Measurements from ENCODE around the gene TAS2R46. TPM values are rescaled to one million over a fixed set of nuclear protein-coding genes. Genes with fewer than 3 reads are reported as not detected.
"Not testable (repeated sequence)": the region's sequence is repeated elsewhere in the genome, so short reads cannot be mapped to it uniquely, and the experiment has no call there.

TAS2R46 gene
- not detected for polyA plus RNA-seq

DNA sequence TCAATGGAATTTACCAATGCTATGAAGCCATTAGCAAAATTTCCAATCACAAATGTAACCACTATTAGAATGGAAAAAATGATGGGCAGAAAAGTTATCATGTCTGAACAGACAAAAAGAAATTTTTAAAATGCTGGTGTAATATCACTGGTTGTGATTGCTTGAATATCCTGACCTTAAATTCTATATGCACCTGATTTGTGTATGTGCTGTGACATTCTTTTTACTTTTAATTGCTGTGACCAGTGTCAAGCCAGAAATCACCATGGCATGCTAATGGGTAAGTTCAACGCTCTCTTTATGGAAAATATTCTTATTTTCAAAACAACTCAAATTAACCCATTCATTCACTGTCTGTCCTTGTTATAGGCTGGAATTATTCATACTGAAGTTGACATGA is at the start of gene TAS2R46:
TAS2R46 (minus strand) TSS at position 101 of the 400 bp plus-strand sequence; CDS start at position 101, 0 bp downstream.
- H3K9me3 Mint-ChIP-seq, H3K4me3 Mint-ChIP-seq, H3K36me3 Mint-ChIP-seq, H3K27me3 Mint-ChIP-seq: not testable (repeated sequence)
- Mint-ChIP-seq H3K27ac (peak within 1 kb of the TSS in 1 of 3 donors; percentile 43), H3K4me1 (peaks cover 2 to 13% (median 9%) of the 10 kb centered on the region in 3 donors)

DNA sequence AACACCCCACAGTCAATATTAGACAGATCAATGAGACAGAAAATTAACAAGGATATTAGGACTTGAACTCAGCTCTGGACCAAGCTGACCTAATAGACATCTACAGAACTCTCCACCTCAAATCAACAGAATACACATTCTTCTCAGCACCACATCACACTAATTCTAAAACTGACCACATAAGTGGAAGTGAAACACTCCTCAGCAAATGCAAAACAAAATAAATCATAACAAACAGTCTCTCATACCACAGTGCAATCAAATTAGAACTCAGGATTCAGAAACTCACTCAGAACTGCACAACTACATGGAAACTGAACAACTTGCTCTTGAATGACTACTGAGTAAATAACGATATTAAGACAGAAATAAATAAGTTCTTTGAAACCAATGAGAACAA is 49.1 kb upstream of the TAS2R46 start:
- H3K27me3 Mint-ChIP-seq: not testable (repeated sequence)
- H3K9me3 Mint-ChIP-seq: peaks cover 5 to 22% (median 9%) of the 10 kb centered on the region in 3 donors
- H3K4me1 Mint-ChIP-seq: peaks cover 38 to 58% (median 47%) of the 10 kb centered on the region in 3 donors
- H3K4me3 Mint-ChIP-seq: peak overlapping the region in 1 of 4 donors; percentile 20
- peak overlapping the region in 1 of 3 donors; percentile 8 for H3K27ac Mint-ChIP-seq
- H3K36me3 Mint-ChIP-seq: peaks cover 40% of the 10 kb centered on the region

- H3K27ac Mint-ChIP-seq: peak overlapping the region in 1 of 3 donors; percentile 64
- no peak overlapping the region for H3K4me3 Mint-ChIP-seq
- H3K27me3 Mint-ChIP-seq: no peaks in the 10 kb centered on the region
- peaks cover 35% of the 10 kb centered on the region for H3K36me3 Mint-ChIP-seq
- peaks cover 37 to 43% (median 42%) of the 10 kb centered on the region in 3 donors for H3K4me1 Mint-ChIP-seq
- peaks cover 5 to 21% (median 9%) of the 10 kb centered on the region in 3 donors for H3K9me3 Mint-ChIP-seq
Observed at GRCh38 chr12:11108862-11109261, 46.8 kb upstream of the TAS2R46 start.

- Mint-ChIP-seq H3K27me3 (no peaks in the 10 kb centered on the region), H3K27ac (peak overlapping the region in 1 of 3 donors; percentile 29), H3K4me1 (peaks cover 33 to 41% (median 40%) of the 10 kb centered on the region in 3 donors), H3K4me3 (peak overlapping the region in 1 of 4 donors; percentile 41), H3K9me3 (peaks cover 3 to 23% (median 11%) of the 10 kb centered on the region in 3 donors), H3K36me3 (peaks cover 35% of the 10 kb centered on the region)
Observed at GRCh38 chr12:11107719-11108118, 45.6 kb upstream of the TAS2R46 start.

GRCh38 chr12:11106288-11106687 is 44.2 kb upstream of the TAS2R46 start:
- H3K4me1 Mint-ChIP-seq: peaks cover 24 to 30% (median 30%) of the 10 kb centered on the region in 3 donors

DNA sequence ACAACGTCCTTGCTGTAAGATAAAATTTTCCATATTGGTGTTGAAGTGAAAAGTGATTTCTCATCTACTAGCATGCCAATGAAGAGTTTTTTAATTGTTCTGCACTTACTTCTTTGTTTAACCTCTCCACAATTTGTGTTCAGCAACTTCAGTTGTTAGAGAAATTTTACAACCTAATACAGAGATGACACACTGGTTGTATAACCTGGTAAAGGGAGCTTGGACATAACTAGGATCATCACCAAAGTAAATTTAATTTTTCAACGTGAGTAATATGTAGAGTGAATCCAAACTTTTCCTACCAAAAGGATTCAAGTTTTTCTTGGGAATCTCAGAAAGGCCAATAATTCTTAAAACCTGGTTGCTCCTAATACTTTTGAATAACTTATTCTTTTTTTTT is 43.5 kb upstream of the TAS2R46 start:
- Mint-ChIP-seq H3K9me3 (peaks cover 0 to 17% (median 5%) of the 10 kb centered on the region in 3 donors), H3K27me3 (no peaks in the 10 kb centered on the region), H3K36me3 (peaks cover 28% of the 10 kb centered on the region), H3K4me3 (no peak overlapping the region), H3K27ac (no peak overlapping the region), H3K4me1 (peaks cover 20 to 23% (median 23%) of the 10 kb centered on the region in 3 donors)

More at GRCh38 chr12:11106288-11106687, 44.2 kb upstream of the TAS2R46 start:
- H3K4me3 Mint-ChIP-seq: no peak overlapping the region
- no peaks in the 10 kb centered on the region for H3K27me3 Mint-ChIP-seq
- peaks cover 30% of the 10 kb centered on the region for H3K36me3 Mint-ChIP-seq
- peaks cover 0 to 19% (median 7%) of the 10 kb centered on the region in 3 donors for H3K9me3 Mint-ChIP-seq
- H3K27ac Mint-ChIP-seq: no peak overlapping the region

GRCh38 chr12:11094910-11095309 is 32.8 kb upstream of the TAS2R46 start:
- H3K36me3 Mint-ChIP-seq: peaks cover 13% of the 10 kb centered on the region
- H3K27ac Mint-ChIP-seq, H3K27me3 Mint-ChIP-seq, H3K4me1 Mint-ChIP-seq, H3K4me3 Mint-ChIP-seq, H3K9me3 Mint-ChIP-seq: not testable (repeated sequence)

GRCh38 chr12:11092128-11092527 is 30.0 kb upstream of the TAS2R46 start, which contains the start of gene TAS2R43:
TSS of gene TAS2R43 (minus strand) at chr12:11092313. CDS start at chr12:11092229, 84 bp downstream.
- peaks cover 9% of the 10 kb centered on the region for H3K36me3 Mint-ChIP-seq
- no peaks in the 10 kb centered on the region for H3K9me3 Mint-ChIP-seq
- H3K4me1 Mint-ChIP-seq: peaks cover 0 to 5% (median 0%) of the 10 kb centered on the region in 3 donors
- H3K27me3 Mint-ChIP-seq: no peaks in the 10 kb centered on the region
- peak within 1 kb of the TSS in 1 of 4 donors; percentile 32 for H3K4me3 Mint-ChIP-seq
- H3K27ac Mint-ChIP-seq: no peak within 1 kb of the TSS

DNA sequence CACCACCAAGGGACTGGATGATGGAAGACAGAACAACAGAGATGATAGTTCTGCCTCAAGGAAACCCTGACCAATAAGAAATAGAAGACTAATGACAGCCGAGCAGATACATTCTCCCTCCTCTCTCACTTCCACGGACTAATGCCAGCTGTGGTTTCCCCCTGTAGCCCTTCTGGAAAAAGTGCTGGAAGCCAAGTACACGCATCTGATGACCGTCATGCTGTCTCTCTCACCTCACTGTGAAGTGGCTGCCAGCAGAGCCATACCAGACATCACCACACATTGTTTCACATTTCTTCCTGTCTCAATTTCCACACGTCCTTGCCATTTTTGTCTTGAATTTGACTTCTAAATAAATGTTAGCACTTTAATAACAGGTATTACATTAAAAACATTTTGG is 27.2 kb upstream of the TAS2R46 start:
- H3K4me3 Mint-ChIP-seq: no peak overlapping the region
- H3K27ac Mint-ChIP-seq: peak overlapping the region in 1 of 3 donors; percentile 67
- H3K36me3 Mint-ChIP-seq: peaks cover 11% of the 10 kb centered on the region

GRCh38 chr12:11085419-11085818 is 23.3 kb upstream of the TAS2R46 start:
- H3K9me3 Mint-ChIP-seq: peaks cover 0 to 14% (median 3%) of the 10 kb centered on the region in 3 donors
- H3K4me3 Mint-ChIP-seq: no peak overlapping the region
- no peaks in the 10 kb centered on the region for H3K27me3 Mint-ChIP-seq
- H3K4me1 Mint-ChIP-seq: peaks cover 0 to 12% (median 0%) of the 10 kb centered on the region in 3 donors
- H3K27ac Mint-ChIP-seq: no peak overlapping the region
- peaks cover 5% of the 10 kb centered on the region for H3K36me3 Mint-ChIP-seq

More for the DNA sequence above, 27.2 kb upstream of the TAS2R46 start:
- Mint-ChIP-seq H3K27me3 (no peaks in the 10 kb centered on the region), H3K4me1 (peaks cover 0 to 9% (median 0%) of the 10 kb centered on the region in 3 donors), H3K9me3 (peaks cover 0 to 4% (median 0%) of the 10 kb centered on the region in 3 donors)

GRCh38 chr12:11081987-11082386 is 19.9 kb upstream of the TAS2R46 start:
- peaks cover 0 to 14% (median 3%) of the 10 kb centered on the region in 3 donors for H3K9me3 Mint-ChIP-seq
- H3K4me1 Mint-ChIP-seq: peaks cover 0 to 7% (median 1%) of the 10 kb centered on the region in 3 donors
- H3K36me3 Mint-ChIP-seq: peaks cover 8% of the 10 kb centered on the region
- H3K27ac Mint-ChIP-seq: no peak overlapping the region
- H3K4me3 Mint-ChIP-seq: no peak overlapping the region
- H3K27me3 Mint-ChIP-seq: no peaks in the 10 kb centered on the region

DNA sequence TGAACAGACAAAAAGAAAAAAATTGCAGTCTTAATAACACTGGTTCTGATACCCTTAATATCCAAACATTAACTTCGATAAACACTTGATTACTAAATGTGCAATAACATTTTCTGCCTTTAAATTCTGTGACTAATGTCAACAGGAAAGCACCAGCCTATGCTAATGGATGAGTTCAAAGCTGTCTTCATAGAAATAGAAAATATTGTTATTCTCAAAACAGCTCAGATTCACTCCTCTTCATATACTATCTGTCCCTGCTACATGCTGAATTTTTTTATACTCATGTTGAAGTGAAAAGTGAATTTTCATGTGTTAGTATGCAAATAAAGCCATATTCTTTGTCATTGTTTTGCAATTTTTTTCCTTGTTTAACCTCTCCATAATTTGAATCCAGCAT is 16.2 kb upstream of the TAS2R46 start:
- Mint-ChIP-seq H3K9me3 (peaks cover 0 to 4% (median 2%) of the 10 kb centered on the region in 3 donors), H3K36me3 (peaks cover 4% of the 10 kb centered on the region), H3K4me3 (no peak overlapping the region), H3K27me3 (no peaks in the 10 kb centered on the region), H3K4me1 (peaks cover 4 to 5% (median 4%) of the 10 kb centered on the region in 3 donors), H3K27ac (no peak overlapping the region)

GRCh38 chr12:11075642-11076041 is 13.5 kb upstream of the TAS2R46 start:
- Mint-ChIP-seq H3K27me3 (no peaks in the 10 kb centered on the region), H3K36me3 (peaks cover 4% of the 10 kb centered on the region), H3K9me3 (no peaks in the 10 kb centered on the region), H3K4me3 (no peak overlapping the region), H3K27ac (no peak overlapping the region), H3K4me1 (peaks cover 5 to 7% (median 6%) of the 10 kb centered on the region in 3 donors)

- H3K27ac Mint-ChIP-seq: no peak overlapping the region
- peaks cover 7 to 17% (median 13%) of the 10 kb centered on the region in 3 donors for H3K4me1 Mint-ChIP-seq
- peaks cover 2% of the 10 kb centered on the region for H3K36me3 Mint-ChIP-seq
- H3K9me3 Mint-ChIP-seq: peaks cover 0 to 3% (median 3%) of the 10 kb centered on the region in 3 donors
- H3K27me3 Mint-ChIP-seq: no peaks in the 10 kb centered on the region
- H3K4me3 Mint-ChIP-seq: peak overlapping the region in 1 of 4 donors; percentile 42
Observed at GRCh38 chr12:11071414-11071813, 9.3 kb upstream of the TAS2R46 start.

GRCh38 chr12:11070999-11071398 is 8.9 kb upstream of the TAS2R46 start:
- no peak overlapping the region for H3K27ac Mint-ChIP-seq
- peaks cover 2% of the 10 kb centered on the region for H3K36me3 Mint-ChIP-seq
- no peaks in the 10 kb centered on the region for H3K27me3 Mint-ChIP-seq
- peaks cover 0 to 3% (median 3%) of the 10 kb centered on the region in 3 donors for H3K9me3 Mint-ChIP-seq
- peaks cover 7 to 18% (median 13%) of the 10 kb centered on the region in 3 donors for H3K4me1 Mint-ChIP-seq
- no peak overlapping the region for H3K4me3 Mint-ChIP-seq

DNA sequence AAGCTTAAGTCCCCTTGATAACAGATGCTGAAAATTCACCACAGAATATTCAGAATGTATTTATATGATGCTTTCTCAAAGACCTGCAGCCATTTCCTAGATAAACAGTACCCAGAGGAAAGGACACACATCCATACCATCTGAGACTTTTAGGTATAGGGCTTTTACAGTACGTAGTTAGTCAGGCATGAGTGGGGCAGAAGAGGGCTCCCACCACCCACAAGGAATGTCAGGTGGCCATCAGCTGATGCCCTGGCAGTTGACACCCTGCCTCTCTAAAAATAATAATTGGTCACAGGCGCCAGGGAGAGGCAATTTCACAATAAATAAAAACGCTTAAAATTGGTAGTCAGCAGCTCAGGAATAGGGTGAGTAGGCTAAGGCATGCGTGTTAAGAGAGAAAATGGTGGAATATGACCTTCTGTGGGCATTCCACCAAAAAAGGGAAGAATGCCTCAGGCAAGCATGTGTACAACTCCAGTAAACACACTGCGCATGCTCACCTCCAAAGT is 7.8 kb upstream of the TAS2R46 start:
- peaks cover 2% of the 10 kb centered on the region for H3K36me3 Mint-ChIP-seq
- H3K27me3 Mint-ChIP-seq: no peaks in the 10 kb centered on the region
- no peak overlapping the region for H3K4me3 Mint-ChIP-seq
- no peak overlapping the region for H3K27ac Mint-ChIP-seq
- H3K9me3 Mint-ChIP-seq: peaks cover 3% of the 10 kb centered on the region in 3 donors
- H3K4me1 Mint-ChIP-seq: peaks cover 8 to 25% (median 16%) of the 10 kb centered on the region in 3 donors

All from IgD-negative memory B cell (primary cell).